Fibroblast of the aortic adventitia (primary cell): ENCODE data around the gene VCL. TPM values are rescaled to one million over a fixed set of nuclear protein-coding genes. Genes with fewer than 3 reads are reported as not detected.
A peak's percentile ranks its signal among the peaks of the same experiment; 100 is the strongest.

ENCODE experiments used
- DNase-seq: peaks from one replicate; pipeline ENCODE4 v3.0.0-alpha.2; 2010; ENCODE audit warnings: low read depth
- H3K4me3 ChIP-seq: 2 replicates; pipeline ENCODE4 v1.5.1; 2011; ENCODE audit warnings: low read depth, mild to moderate bottlenecking, control low read depth, low read length, moderate library complexity
- CTCF ChIP-seq: IDR thresholded peaks from 2 replicates; pipeline ENCODE4 v1.5.1; 2011; ENCODE audit warnings: mild to moderate bottlenecking, low read length, control low read depth, inconsistent platforms; ENCODE audit not compliant: insufficient read depth
- total RNA-seq: library from RNA; depleted of rRNA; stranded (reverse); fragments of >200 nt; gene quantifications from 2 replicates; pipeline ENCODE4 v1.2.3, GENCODE V29; 2012; ENCODE audit warnings: low replicate concordance

The VCL gene
- total RNA-seq, 1 donor = 176 TPM

GRCh38 chr10:74153676-74154075 lies 155.8 kb downstream of the VCL start:
- no peak for TF ChIP-seq CTCF
- DNase-seq = no peak
- H3K4me3 ChIP-seq = no peak overlapping the region

- peak; percentile 81 for DNase-seq
Measured at GRCh38 chr10:74156919-74157289, 159.0 kb downstream of the VCL start.

GRCh38 chr10:74160013-74160412 lies 162.1 kb downstream of the VCL start:
- TF ChIP-seq CTCF = no peak
- no peak for DNase-seq
- no peak overlapping the region for H3K4me3 ChIP-seq

More at GRCh38 chr10:74156919-74157289, 159.0 kb downstream of the VCL start:
- TF ChIP-seq CTCF = no peak
- no peak overlapping the region for H3K4me3 ChIP-seq

GRCh38 chr10:74163319-74164068 lies 165.6 kb downstream of the VCL start:
- DNase-seq = no peak
- H3K4me3 ChIP-seq = no peak overlapping the region
- TF ChIP-seq CTCF = no peak

- DNase-seq = no peak
- H3K4me3 ChIP-seq = no peak overlapping the region
- no peak for TF ChIP-seq CTCF
Measured at GRCh38 chr10:74164716-74165529, 167.0 kb downstream of the VCL start.

- no peak overlapping the region for H3K4me3 ChIP-seq
- no peak for DNase-seq
- no peak for TF ChIP-seq CTCF
Measured at GRCh38 chr10:74165530-74165901, 167.6 kb downstream of the VCL start.
